ENCODE data around the gene CDK16. TPM values are rescaled to one million over a fixed set of nuclear protein-coding genes. Genes with fewer than 3 reads are reported as not detected.

Gene CDK16
- total and polyA plus RNA-seq, 2 of the 13 experiments (the other 11 are each of a cell fraction or from before 2014, with no cell fraction given) = 64.5 to 225 TPM

DNA sequence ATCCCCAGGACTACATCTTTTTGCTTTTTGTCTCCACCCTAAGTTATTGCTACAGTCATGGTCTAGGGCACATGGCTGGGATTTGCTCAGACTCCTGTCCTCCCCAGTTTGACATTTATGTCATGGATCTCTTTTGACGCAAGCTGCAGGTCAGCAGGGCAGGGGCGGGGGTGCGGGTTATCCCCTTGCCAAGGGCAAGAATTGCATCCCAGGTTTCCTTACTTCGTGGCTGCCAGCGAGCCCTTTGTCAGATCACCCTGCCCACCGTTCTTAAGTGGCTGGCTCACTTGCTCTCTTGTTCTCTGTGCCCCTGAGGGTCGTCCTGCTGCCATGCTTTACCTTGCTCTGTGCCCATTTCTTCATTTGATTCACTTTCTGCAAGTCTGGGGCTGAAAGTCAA lies 45.9 kb upstream of the CDK16 start (continued):
- TF ChIP-seq, protein P1, sequence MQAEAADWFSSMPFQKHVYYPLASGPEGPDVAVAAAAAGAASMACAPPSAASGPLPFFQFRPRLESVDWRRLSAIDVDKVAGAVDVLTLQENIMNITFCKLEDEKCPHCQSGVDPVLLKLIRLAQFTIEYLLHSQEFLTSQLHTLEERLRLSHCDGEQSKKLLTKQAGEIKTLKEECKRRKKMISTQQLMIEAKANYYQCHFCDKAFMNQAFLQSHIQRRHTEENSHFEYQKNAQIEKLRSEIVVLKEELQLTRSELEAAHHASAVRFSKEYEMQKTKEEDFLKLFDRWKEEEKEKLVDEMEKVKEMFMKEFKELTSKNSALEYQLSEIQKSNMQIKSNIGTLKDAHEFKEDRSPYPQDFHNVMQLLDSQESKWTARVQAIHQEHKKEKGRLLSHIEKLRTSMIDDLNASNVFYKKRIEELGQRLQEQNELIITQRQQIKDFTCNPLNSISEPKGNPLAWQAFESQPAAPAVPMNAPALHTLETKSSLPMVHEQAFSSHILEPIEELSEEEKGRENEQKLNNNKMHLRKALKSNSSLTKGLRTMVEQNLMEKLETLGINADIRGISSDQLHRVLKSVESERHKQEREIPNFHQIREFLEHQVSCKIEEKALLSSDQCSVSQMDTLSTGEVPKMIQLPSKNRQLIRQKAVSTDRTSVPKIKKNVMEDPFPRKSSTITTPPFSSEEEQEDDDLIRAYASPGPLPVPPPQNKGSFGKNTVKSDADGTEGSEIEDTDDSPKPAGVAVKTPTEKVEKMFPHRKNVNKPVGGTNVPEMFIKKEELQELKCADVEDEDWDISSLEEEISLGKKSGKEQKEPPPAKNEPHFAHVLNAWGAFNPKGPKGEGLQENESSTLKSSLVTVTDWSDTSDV (CRISPR knock-in tag; IDR thresholded peaks at IDR 0.05) = no peak
- no peak for TF ChIP-seq CEBPG (CRISPR knock-in tag; IDR thresholded peaks at IDR 0.05)
- TF ChIP-seq RELA (CRISPR knock-in tag; IDR thresholded peaks at IDR 0.05) = no peak

DNA sequence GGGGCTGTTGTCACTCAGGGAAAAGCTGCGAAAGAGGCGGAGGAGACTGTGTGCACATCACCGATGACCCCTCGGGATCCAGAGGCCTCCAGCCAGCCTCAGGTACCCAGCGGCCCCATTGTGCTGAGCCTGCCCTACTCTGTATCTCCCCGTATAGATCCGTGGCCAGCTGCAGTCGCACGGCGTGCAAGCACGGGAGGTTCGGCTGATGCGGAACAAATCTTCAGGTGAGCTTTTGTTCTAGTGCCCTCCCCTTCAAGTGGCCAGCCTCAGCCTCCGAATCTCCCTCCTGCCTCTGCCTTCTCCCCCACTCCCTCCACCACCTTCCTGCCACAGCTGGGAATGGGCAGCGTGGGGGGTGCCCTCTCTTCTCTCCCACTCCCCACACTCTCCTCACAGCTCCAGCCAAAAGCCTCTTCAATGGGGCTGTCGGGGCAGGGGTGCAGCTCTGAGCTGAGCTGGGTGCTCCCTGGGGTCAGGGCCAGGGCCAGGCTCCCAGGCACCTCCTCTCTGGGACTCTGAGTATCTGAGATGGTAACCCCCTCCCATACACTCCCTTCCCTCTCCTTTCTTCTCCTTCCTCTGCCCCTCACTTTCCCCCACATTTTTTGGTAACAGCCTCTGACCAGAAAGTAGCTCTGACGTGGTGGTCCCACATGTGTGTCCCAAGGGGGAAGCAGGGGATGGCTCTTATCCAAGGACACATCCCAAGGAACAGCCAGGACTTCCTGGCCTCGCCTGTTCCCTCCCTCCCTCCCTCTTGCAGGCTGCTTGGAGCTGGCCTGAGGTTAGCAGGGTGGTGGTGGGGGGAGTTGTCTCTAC lies 45.3 kb upstream of the CDK16 start:
- POLR2A ChIA-PET = no interaction called here
- no TSS peak for BruUV-seq (replicated peaks)
- intact Hi-C loops (cut with micrococcal nuclease; ENCODE audit: unreplicated experiment) = no loop called here

More for the DNA sequence above, 45.3 kb upstream of the CDK16 start:
- TF ChIP-seq AGO2 (optimal IDR thresholded peaks at IDR 0.05; ENCODE audit: low read depth, low read length) (peak; percentile 32), PHF5A (CRISPR knock-in tag; IDR thresholded peaks at IDR 0.05; ENCODE audit: low read depth, unreplicated experiment) (no peak), NAIF1 (CRISPR knock-in tag; IDR thresholded peaks at IDR 0.05; ENCODE audit: borderline replicate concordance) (no peak)
- Histone ChIP-seq H3K36me3 (replicated peaks in 1 of 2; ENCODE audit: control insufficient read depth in 1 of 2, insufficient read depth in 2 of 2, low read length in 2 of 2) (peaks cover 17 to 34% of the 10 kb centered on the region in 2 experiments), H3K27me3 (ENCODE audit: control insufficient read depth in 1 of 2, insufficient read depth in 2 of 2, low read length in 2 of 2) (no peaks in the 10 kb centered on the region), H3K27ac (ENCODE audit: extremely low read length, insufficient read depth, low read length) (no peak overlapping the region), H3K4me3 (replicated peaks in 1 of 3; ENCODE audit: insufficient read depth in 1 of 3, low read depth in 2 of 3, low read length in 3 of 3) (no peak overlapping the region), H3K4me2 (ENCODE audit: low read depth, low read length) (no peak overlapping the region), H3K9me3 (ENCODE audit: low read length) (no peaks in the 10 kb centered on the region), H3K9ac (ENCODE audit: insufficient read depth, low read depth, low read length) (no peak overlapping the region), H2AFZ (ENCODE audit: low read length) (no peak overlapping the region), H3K79me2 (ENCODE audit: insufficient read depth, low read length) (no peaks in the 10 kb centered on the region), H4K20me1 (ENCODE audit: insufficient read depth, low read length) (no peaks in the 10 kb centered on the region), H3K4me1 (ENCODE audit: insufficient read depth, low read length) (no peaks in the 10 kb centered on the region)
- no peak for DNase-seq (ENCODE audit: low spot score)
- no peak for FAIRE-seq
- ATAC-seq = no peak
- CTCF ChIA-PET (ENCODE audit: low intra/inter-chr PET ratio, low total read pairs) = no interaction called here
- in situ Hi-C loops (cut with HindIII; ENCODE audit: extremely low pct_ligation_motif_present, low pct_unique_long_range_greater_than_20kb) = no loop called here
- 100% methylated on average over 3 of the region's 18 CpGs for WGBS (ENCODE audit: low lambda C conversion rate)

Data from HepG2 (cell line).